ENCODE results near the gene NUDT2. TPM values are rescaled to one million over a fixed set of nuclear protein-coding genes. Genes with fewer than 3 reads are reported as not detected.

NUDT2 gene
- total RNA-seq, 4 donors from 2014 or later, result 13.8 to 20.0 (median 14.7) TPM; not detected in 1

DNA sequence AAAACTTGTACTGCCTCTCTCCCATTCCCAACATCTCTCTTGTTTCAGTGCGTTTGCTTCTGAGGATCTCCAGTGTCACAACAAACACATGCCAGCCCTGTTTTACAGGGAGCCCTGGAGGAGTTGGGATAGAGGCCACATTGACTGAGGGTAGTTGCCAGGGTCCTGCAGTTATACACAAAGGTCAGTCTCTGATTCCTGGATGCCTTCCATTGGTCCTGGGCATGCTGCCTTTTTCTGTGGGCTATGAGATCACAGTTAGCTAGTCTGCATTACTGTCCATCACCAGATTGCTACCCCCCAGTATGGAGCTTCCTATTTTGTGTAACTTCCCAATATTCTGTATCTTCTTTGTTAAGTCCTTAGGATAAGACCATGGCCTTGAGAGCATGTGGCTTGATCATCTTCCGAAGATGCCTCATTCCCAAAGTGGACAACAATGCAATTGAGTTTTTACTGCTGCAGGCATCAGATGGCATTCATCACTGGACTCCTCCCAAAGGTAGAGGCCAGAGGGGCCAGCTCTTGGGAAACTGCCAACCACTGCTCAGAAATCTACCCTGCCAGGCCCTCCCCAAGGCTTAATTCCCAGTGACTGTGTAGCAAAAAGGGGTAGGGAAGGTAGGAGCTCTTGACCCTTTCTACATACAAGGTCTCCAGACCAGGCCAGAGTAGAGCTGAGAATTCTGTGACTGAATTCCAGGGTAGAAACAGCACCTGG is 9.5 kb downstream of the NUDT2 start:
- no peaks in the 10 kb centered on the region for H3K9me3 ChIP-seq
- peaks cover 0 to 4% (median 0%) of the 10 kb centered on the region in 4 donors for H3K4me1 ChIP-seq
- no peak for DNase-seq
- no peak overlapping the region for H3K27ac ChIP-seq
- H3K36me3 ChIP-seq, result peaks cover 0 to 14% (median 0%) of the 10 kb centered on the region in 3 donors
- H3K4me3 ChIP-seq, result no peak overlapping the region
- TF ChIP-seq, protein P1, sequence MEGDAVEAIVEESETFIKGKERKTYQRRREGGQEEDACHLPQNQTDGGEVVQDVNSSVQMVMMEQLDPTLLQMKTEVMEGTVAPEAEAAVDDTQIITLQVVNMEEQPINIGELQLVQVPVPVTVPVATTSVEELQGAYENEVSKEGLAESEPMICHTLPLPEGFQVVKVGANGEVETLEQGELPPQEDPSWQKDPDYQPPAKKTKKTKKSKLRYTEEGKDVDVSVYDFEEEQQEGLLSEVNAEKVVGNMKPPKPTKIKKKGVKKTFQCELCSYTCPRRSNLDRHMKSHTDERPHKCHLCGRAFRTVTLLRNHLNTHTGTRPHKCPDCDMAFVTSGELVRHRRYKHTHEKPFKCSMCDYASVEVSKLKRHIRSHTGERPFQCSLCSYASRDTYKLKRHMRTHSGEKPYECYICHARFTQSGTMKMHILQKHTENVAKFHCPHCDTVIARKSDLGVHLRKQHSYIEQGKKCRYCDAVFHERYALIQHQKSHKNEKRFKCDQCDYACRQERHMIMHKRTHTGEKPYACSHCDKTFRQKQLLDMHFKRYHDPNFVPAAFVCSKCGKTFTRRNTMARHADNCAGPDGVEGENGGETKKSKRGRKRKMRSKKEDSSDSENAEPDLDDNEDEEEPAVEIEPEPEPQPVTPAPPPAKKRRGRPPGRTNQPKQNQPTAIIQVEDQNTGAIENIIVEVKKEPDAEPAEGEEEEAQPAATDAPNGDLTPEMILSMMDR (IDR thresholded peaks at IDR 0.05), result no peak
- no peaks in the 10 kb centered on the region for H3K27me3 ChIP-seq

DNA sequence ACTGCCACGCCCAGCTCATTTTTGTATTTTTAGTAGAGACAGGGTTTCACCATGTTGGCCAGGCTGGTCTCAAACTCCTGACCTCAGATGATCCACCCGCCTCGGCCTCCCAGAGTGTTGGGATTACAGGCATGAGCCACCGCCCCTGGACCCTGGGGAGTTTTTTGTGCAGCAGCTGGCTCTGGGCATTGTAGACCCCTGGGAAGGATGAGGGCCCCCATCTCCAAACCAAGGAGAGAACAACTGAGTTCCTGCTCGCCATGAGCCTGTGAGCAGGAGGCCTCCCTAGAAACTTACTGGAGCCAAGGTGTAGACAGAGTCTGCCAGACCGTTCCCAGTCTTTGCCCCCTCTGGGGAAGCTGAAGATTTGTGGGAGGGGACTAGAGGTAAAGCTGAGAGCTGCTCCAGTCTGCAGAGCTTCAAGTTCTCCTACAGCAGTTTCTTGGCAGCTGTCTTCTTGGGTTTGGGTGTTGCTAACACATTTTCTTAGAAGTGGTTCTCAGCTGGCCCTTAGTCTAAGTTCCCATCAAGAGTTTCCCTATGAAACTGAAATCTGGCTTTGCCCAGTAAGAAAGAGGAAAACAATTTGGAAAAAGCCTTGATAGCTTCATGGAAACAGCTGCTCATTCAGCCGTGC is 12.4 kb downstream of the NUDT2 start:
- peaks cover 0 to 26% (median 0%) of the 10 kb centered on the region in 4 donors for H3K4me1 ChIP-seq
- no peak overlapping the region for H3K4me3 ChIP-seq
- no peaks in the 10 kb centered on the region for H3K9me3 ChIP-seq
- H3K27me3 ChIP-seq, result no peaks in the 10 kb centered on the region
- no peak for DNase-seq
- H3K36me3 ChIP-seq, result peaks cover 0 to 14% (median 0%) of the 10 kb centered on the region in 3 donors
- peak overlapping the region in 1 of 4 donors; percentile 28 for H3K27ac ChIP-seq
- TF ChIP-seq, protein P1 (IDR thresholded peaks at IDR 0.05), result no peak
- no peak for TF ChIP-seq POLR2A (IDR thresholded peaks at IDR 0.05)

GRCh38 chr9:34343090-34343489 is 13.7 kb downstream of the NUDT2 start:
- DNase-seq, result no peak
- peaks cover 0 to 10% (median 0%) of the 10 kb centered on the region in 3 donors for H3K36me3 ChIP-seq
- H3K27ac ChIP-seq, result peak overlapping the region in 3 of 4 donors; percentile 22 to 77 (median 67)
- H3K27me3 ChIP-seq, result no peaks in the 10 kb centered on the region
- H3K4me3 ChIP-seq, result no peak overlapping the region
- H3K9me3 ChIP-seq, result no peaks in the 10 kb centered on the region
- peaks cover 0 to 26% (median 0%) of the 10 kb centered on the region in 4 donors for H3K4me1 ChIP-seq
- no peak for TF ChIP-seq POLR2A (IDR thresholded peaks at IDR 0.05)
- TF ChIP-seq, protein P1 (IDR thresholded peaks at IDR 0.05), result no peak

- DNase-seq, result no peak
Measured at GRCh38 chr9:34343605-34344004, 14.2 kb downstream of the NUDT2 start.

GRCh38 chr9:34346873-34347799 is 17.8 kb downstream of the NUDT2 start:
- no peak for DNase-seq
- no peaks in the 10 kb centered on the region for H3K36me3 ChIP-seq
- no peak for TF ChIP-seq POLR2A (IDR thresholded peaks at IDR 0.05)
- TF ChIP-seq, protein P1 (IDR thresholded peaks at IDR 0.05), result no peak

More at GRCh38 chr9:34343605-34344004, 14.2 kb downstream of the NUDT2 start:
- H3K36me3 ChIP-seq, result peaks cover 0 to 9% (median 0%) of the 10 kb centered on the region in 3 donors
- H3K4me1 ChIP-seq, result peaks cover 0 to 26% (median 0%) of the 10 kb centered on the region in 4 donors
- H3K27me3 ChIP-seq, result no peaks in the 10 kb centered on the region
- H3K27ac ChIP-seq, result peak overlapping the region in 2 of 4 donors; percentile 67 to 77
- H3K4me3 ChIP-seq, result no peak overlapping the region
- TF ChIP-seq, protein P1 (IDR thresholded peaks at IDR 0.05), result no peak
- TF ChIP-seq POLR2A (IDR thresholded peaks at IDR 0.05), result no peak
- H3K9me3 ChIP-seq, result no peaks in the 10 kb centered on the region

More at GRCh38 chr9:34346873-34347799, 17.8 kb downstream of the NUDT2 start:
- H3K27me3 ChIP-seq, result no peaks in the 10 kb centered on the region
- no peaks in the 10 kb centered on the region for H3K9me3 ChIP-seq
- no peak overlapping the region for H3K4me3 ChIP-seq
- H3K27ac ChIP-seq, result no peak overlapping the region
- H3K4me1 ChIP-seq, result peaks cover 0 to 26% (median 0%) of the 10 kb centered on the region in 4 donors
